ENCODE measurements around the gene TRIB2.

DNA sequence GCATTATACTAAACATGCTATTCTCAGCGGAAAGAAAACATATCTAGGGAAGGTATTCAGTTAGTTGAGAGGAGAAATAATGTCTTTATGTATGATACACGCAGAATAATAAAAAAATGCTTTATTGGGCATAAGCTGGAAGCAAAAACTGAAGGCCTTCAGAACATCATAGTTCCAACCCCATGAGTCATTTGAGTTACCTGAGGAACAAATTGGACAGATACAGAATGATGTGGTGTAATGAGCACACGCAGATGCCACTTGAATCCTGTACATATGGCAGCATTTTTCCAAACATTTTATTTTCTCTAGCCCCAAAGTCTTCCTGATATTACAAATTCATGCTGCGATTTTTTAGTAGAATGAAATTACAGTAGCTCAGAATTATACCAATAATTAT is 23.2 kb upstream of the TRIB2 start:
- TF ChIP-seq, protein P1, sequence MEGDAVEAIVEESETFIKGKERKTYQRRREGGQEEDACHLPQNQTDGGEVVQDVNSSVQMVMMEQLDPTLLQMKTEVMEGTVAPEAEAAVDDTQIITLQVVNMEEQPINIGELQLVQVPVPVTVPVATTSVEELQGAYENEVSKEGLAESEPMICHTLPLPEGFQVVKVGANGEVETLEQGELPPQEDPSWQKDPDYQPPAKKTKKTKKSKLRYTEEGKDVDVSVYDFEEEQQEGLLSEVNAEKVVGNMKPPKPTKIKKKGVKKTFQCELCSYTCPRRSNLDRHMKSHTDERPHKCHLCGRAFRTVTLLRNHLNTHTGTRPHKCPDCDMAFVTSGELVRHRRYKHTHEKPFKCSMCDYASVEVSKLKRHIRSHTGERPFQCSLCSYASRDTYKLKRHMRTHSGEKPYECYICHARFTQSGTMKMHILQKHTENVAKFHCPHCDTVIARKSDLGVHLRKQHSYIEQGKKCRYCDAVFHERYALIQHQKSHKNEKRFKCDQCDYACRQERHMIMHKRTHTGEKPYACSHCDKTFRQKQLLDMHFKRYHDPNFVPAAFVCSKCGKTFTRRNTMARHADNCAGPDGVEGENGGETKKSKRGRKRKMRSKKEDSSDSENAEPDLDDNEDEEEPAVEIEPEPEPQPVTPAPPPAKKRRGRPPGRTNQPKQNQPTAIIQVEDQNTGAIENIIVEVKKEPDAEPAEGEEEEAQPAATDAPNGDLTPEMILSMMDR (IDR thresholded peaks at IDR 0.05; ENCODE audit: extremely low read depth in 1 of 2, insufficient read depth in 1 of 2, low read depth in 1 of 2, low read length in 2 of 2), result no peak
- TF ChIP-seq EZH2 (IDR thresholded peaks at IDR 0.05; ENCODE audit: borderline replicate concordance, low read depth, low read length, severe bottlenecking) (no peak), POLR2A (IDR thresholded peaks at IDR 0.05; ENCODE audit: low read depth, low read length) (no peak), POLR2AphosphoS5 (IDR thresholded peaks at IDR 0.05; ENCODE audit: insufficient read depth, low read depth, low read length) (no peak), FOS (IDR thresholded peaks at IDR 0.05; ENCODE audit: borderline replicate concordance, insufficient read depth, low read length) (no peak), MAX (IDR thresholded peaks at IDR 0.05; ENCODE audit: insufficient read depth, insufficient read length) (no peak)
